ENCODE measurements around the gene PAM16.

PAM16 gene

DNA sequence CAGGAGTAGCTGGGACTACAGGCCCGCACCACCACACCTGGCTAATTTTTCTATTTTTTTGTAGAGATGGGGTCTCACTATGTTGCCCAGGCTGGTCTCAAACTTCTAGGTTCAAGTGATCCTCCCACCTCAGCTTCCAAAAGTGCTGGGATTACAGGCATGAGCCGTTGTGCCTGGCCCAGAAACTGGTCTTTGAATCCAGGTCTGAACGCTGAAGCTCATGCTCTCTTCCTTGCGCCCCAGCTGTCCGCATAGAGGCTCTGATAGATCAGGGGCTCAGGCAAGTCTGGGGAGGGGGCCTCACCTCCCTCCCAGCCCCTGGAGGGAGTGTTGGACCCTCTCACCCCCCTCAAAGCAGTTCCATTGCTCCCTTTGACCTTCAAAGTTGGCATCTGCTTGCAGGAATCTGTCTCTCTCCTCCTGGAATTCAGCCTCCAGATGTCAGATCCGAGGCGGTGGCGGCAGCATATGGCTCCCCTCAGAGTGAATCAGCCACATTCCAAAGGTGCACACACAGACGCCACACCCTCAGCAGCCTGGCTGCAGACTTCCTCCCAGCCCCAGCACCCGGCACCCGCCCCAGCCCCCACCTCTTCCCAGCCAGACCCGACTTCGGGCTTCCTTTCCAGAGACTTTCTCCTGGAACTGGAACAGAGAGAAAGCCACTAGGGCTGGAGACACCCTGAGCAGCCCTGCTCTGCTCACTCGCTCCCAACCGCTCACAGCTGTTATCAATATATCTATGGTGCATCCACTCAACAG is 52.2 kb downstream of the PAM16 start:
- peak; percentile 78 for DNase-seq (ENCODE audit: low spot score)

DNA sequence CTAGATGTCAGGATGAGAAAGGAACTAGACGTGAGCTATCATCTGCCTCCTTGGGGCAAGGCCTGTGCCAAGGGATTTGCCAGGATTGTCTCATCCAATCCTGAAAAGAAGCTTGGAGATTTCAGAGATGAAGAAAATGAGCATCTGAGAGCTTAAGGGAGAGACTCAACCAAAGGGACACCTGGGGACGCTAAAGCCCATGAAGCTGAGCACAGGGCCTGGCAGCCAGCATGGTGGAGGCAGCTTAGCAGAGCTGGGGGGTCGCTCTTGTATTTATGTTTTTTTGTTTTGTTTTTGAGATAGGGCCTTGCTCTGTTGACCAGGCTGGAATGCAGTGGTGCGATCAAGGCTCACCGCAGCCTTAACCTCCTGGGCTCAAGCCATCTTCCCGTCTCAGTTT is 53.6 kb downstream of the PAM16 start:
- DNase-seq (ENCODE audit: low spot score), result no peak

DNA sequence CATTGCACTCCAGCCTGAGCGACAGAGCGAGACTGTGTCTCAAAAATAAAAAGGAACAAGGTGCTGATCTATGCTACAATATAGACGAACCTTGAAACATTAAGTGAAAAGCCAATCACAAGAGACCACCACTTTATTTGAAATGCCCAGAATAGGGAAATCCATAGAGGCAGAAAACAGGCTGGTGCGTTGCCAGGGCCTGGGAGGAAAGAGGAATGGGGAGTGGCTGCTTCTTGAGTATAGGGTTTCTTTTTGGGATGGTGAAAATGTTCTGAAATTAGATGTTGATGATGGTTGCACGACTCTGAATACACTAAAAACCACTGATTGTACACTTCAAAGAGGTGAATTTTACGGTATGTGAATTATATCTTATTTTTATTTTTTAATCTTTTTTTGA is 55.5 kb downstream of the PAM16 start:
- DNase-seq (ENCODE audit: low spot score), result no peak

DNA sequence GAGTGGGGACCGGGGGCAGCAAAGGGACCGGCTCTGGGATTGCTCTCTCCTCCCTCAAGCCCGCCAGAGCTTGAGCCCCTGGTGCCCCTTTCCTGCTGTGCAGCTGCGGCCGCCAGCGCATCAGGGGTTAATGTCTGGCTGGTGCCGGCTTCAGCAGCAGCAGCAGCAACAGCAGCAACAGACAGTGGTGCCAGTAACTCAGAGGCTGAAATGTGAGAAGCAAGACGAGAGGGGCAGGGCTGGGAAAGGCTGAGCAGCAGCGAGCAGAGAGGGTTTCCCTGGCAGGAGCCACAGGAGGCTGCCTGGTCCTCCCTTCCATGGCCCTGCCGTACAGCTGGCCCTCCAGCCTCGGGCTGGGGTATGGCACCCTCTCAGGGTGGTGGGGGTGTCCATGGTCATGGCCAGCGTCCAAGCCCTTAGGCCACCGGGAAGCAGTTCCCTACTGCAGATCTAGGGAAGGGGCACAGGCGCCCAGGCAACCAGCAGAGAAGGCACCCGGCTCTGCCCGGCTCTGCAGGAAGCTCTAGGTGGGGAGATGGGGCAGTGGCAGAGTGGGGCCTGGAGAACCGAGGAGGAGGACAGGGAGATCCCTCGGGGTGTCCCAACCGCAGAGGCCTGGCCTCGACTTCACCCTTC is 57.2 kb downstream of the PAM16 start:
- peak; percentile 52 for DNase-seq (ENCODE audit: low spot score)

DNA sequence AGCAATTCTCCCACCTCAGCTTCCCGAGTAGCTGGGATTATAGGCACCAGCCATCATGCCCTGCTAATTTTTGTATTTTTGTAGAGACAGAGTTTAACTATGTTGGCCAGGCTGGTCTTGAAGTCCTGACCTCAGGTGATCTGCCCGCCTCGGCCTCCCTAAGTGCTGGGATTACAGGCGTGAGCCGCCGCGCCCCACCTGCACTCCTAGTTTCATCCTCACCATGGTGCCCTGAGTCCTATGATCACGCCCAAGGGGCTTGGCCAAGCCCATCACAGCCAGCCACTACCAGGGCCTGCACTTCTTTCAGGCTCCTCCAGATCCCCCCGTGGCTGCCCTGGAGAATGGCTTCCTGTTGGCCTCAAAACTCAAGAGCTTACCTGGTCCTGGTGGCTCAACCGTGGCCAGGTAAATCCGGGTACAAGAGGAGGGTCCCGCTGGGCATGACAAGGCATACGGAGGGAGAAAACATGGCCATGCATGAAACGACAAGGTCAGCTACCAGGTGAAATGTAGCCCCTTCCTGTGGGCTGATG is 57.9 kb downstream of the PAM16 start:
- DNase-seq (ENCODE audit: low spot score), result no peak

DNA sequence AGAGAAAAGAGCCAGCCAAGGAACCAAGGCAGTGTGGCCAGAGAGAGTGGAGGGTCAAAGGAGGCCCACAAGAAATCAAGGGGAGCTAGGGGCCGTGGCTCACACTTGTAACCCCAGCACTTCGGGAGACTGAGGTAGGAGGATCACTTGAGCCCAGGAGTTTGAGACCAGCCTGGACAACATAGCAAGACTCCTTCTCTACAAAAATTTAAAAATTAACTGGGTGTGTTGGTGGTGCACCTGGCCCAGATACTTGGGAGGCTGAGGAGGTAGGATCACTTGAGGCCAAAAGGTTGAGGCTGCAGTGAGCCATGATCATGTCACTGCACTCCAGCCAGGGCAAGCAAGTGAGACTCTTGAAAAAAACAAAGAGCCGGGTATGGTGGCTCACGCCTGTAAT is 59.4 kb downstream of the PAM16 start:
- no peak for DNase-seq (ENCODE audit: low spot score)
